Memory B cell (primary cell): ENCODE measurements around the gene SIRPG.
A peak's percentile ranks its signal among the peaks of the same experiment; 100 is the strongest.

Experiments used
- ATAC-seq: fragments of 150-1000 bp; cut with Tn5 transposase; 2 replicates; pipeline ENCODE4 v1.10.0; 2021; ENCODE audit warnings: low read depth, mild to moderate bottlenecking, moderate library complexity
- DNase-seq, 2 donors: peaks; one replicate each; pipeline ENCODE4 v3.0.0; 2022; ENCODE audit warnings: low spot score in 2 of 2
- H3K27ac Mint-ChIP-seq: one replicate; pipeline ENCODE4 v1.8.0; 2022; ENCODE audit warnings: mild to moderate bottlenecking, moderate library complexity, mixed read lengths
- H3K27me3 Mint-ChIP-seq: one replicate; pipeline ENCODE4 v1.8.0; 2022; ENCODE audit warnings: mixed read lengths
- H3K36me3 Mint-ChIP-seq: one replicate; pipeline ENCODE4 v1.8.0; 2022; ENCODE audit warnings: mild to moderate bottlenecking, mixed read lengths
- H3K4me1 Mint-ChIP-seq: one replicate; pipeline ENCODE4 v1.8.0; 2022; ENCODE audit warnings: mixed read lengths
- H3K4me3 Mint-ChIP-seq: one replicate; pipeline ENCODE4 v1.8.0; 2022; ENCODE audit warnings: mild to moderate bottlenecking, moderate library complexity, mixed read lengths
- H3K9me3 Mint-ChIP-seq: one replicate; pipeline ENCODE4 v1.8.0; 2022; ENCODE audit warnings: mixed read lengths

SIRPG gene

DNA sequence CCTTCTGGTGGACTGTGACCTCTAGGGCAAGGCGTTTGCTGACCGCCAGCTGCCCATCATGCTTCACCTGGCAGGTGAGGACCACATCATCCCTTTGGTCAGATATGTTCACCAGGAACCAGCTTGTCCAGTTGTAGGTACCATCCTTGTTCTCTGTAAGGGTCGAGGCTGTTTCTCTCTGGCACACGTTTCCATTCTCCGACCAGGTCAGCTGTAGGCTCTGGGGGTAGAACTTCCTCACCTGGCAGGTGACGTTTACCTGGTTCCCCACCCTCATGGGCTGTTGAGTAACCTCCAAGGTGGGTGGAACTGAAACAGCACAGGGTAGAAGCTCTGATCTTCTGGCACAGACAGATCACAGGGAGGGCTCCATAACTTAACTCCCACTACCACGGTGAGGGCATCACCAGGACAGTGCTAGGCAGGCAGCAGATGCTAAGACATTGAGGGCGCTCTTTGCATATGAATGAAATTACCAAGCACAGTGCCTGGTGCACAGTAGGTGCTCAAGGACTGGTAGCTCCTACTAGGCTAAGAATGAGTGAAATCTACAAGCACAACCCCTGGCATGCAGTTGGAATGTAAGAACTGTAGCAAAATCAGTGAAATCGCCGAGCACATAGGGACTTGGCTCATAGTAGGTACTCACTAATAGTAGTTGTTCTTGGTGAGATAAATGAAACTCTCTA is 22.1 kb downstream of the SIRPG start:
- Mint-ChIP-seq H3K9me3 (peaks cover 2% of the 10 kb centered on the region), H3K4me1 (peaks cover 14% of the 10 kb centered on the region), H3K36me3 (peaks cover 2% of the 10 kb centered on the region), H3K27me3 (no peaks in the 10 kb centered on the region), H3K27ac (no peak overlapping the region), H3K4me3 (no peak overlapping the region)
- no peak for ATAC-seq
- DNase-seq = no peak

DNA sequence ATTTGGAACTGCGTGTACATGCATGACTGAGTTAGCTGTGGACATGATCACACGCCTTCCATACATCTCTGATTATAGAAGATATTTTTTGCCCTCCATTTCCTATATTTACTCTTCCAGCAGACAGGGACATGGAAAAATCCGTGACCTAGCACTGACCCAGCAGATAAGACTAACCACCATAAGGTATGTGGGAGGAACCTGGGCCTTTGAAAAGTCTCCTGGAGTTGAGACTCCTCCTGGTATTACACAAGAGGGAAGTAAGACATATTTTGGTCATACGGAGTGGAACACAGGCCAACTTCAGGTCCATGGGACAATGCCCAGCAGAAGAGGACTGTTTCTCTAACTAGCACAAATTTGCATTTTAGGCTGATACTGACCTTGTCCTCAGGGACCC is 24.0 kb downstream of the SIRPG start:
- Mint-ChIP-seq H3K27ac (no peak overlapping the region), H3K27me3 (no peaks in the 10 kb centered on the region), H3K4me3 (no peak overlapping the region), H3K9me3 (no peaks in the 10 kb centered on the region), H3K4me1 (peaks cover 5% of the 10 kb centered on the region), H3K36me3 (no peaks in the 10 kb centered on the region)
- no peak for DNase-seq
- no peak for ATAC-seq

DNA sequence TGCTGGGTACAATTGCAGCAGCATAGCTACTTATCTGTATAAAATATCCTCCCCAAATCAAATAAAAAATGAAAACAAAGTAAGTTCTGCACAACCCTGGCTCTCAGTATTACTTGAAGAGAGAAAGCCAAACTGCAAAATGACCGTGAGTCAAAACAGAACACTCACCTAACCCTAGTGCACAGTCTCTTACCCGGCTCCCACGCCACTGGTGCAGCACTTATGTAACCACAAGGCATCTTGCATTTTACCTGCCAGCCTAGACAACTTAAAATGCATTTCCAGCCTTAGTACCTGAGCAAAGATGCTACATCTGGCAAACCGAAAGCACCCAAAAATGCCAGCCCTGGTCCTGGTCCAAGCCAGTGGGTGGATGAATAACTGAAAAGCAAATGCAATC is 25.4 kb downstream of the SIRPG start:
- no peak for ATAC-seq
- Mint-ChIP-seq H3K4me1 (peaks cover 5% of the 10 kb centered on the region), H3K27ac (no peak overlapping the region), H3K4me3 (no peak overlapping the region), H3K27me3 (no peaks in the 10 kb centered on the region), H3K36me3 (no peaks in the 10 kb centered on the region), H3K9me3 (no peaks in the 10 kb centered on the region)
- no peak for DNase-seq

DNA sequence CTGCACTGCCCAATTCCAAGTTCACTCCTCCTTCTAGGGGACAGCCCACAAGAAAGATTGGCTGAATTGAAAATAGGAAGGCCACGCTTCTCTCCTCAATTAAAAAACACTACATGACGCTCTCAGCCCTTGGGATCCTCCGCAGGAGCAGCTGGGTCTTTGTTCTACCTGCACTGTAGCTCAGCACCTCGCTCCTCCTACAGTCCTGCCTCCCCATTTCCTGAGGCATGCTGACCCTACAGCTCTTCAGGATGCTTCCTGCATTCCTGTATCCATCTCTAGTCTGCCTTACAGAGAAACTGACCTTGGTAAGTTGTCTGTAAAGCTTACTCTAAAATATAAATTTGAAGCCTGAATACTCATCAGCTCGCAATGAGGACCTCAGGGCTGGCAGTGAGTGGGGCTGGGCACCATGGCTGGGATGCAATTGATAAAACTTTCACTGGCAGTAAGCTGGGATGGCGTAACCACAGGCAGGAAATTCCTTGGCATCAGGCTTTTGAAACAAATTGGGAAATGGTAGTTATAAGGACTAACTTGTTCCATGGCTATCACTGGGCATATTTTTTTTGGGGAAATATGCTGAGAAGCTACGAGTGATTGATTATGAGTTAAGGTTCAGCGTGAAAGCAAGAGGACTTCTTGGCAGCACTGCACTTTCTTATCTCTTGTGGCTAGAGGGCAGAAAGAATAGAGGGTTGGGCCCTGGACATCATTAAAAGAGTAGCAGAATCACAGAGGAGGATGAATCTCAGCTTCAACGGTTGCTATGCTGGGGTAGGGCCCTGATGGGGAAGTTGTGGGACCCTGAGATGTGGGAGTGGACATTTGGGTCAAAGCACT is 26.0 kb downstream of the SIRPG start:
- H3K4me1 Mint-ChIP-seq = peaks cover 7% of the 10 kb centered on the region
- no peaks in the 10 kb centered on the region for H3K36me3 Mint-ChIP-seq
- H3K9me3 Mint-ChIP-seq = no peaks in the 10 kb centered on the region
- H3K27me3 Mint-ChIP-seq = no peaks in the 10 kb centered on the region
- DNase-seq = no peak
- no peak overlapping the region for H3K4me3 Mint-ChIP-seq
- no peak for ATAC-seq
- H3K27ac Mint-ChIP-seq = no peak overlapping the region

DNA sequence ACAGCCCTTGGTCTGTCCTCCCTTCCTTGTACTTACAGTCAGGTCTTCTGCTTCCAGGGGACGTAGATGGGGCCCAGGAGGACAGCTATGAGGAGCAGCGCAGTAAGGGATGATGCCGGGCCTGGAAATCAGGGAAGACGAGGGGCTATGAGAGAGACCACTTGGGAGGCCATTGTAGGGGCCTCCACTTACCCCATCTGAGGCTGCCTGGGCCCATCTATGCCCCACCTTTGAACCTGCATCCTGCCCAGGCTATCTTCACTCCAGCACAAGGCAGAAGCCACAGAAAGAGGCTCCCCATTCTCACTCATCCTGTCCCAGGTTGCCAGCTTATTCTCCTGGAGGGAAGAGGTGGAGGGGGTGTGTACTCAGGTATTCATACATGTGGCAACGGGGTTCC is 27.4 kb downstream of the SIRPG start:
- no peak overlapping the region for H3K27ac Mint-ChIP-seq
- peaks cover 7% of the 10 kb centered on the region for H3K4me1 Mint-ChIP-seq
- no peak for ATAC-seq

DNA sequence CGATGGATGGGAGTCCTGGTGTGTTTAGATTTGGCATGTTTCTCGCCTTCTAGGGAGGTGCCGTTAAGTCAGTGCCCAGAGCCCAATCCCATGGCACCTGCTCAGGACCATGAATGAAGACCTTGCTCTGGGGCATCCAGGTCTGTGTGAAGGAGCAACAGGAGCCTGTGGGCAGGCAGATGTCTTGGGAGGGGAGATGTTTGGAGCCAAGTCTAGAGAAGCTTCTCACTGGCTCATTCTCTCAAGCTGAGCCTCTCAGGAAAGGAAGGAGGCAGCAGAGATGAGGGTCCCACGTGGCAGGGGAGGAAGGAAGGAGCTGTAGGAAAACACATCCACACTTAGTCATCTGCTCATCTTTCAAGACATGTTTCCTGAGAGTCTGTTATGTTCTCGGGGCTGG is 28.3 kb downstream of the SIRPG start:
- peaks cover 12% of the 10 kb centered on the region for H3K4me1 Mint-ChIP-seq
- H3K4me3 Mint-ChIP-seq = no peak overlapping the region
- H3K27ac Mint-ChIP-seq = no peak overlapping the region
- no peaks in the 10 kb centered on the region for H3K9me3 Mint-ChIP-seq
- DNase-seq (no peak), ATAC-seq (no peak)
- H3K36me3 Mint-ChIP-seq = no peaks in the 10 kb centered on the region
- no peaks in the 10 kb centered on the region for H3K27me3 Mint-ChIP-seq

More for the DNA sequence above, 27.4 kb downstream of the SIRPG start:
- Mint-ChIP-seq H3K27me3 (no peaks in the 10 kb centered on the region), H3K4me3 (no peak overlapping the region), H3K9me3 (no peaks in the 10 kb centered on the region), H3K36me3 (no peaks in the 10 kb centered on the region)
- no peak for DNase-seq

DNA sequence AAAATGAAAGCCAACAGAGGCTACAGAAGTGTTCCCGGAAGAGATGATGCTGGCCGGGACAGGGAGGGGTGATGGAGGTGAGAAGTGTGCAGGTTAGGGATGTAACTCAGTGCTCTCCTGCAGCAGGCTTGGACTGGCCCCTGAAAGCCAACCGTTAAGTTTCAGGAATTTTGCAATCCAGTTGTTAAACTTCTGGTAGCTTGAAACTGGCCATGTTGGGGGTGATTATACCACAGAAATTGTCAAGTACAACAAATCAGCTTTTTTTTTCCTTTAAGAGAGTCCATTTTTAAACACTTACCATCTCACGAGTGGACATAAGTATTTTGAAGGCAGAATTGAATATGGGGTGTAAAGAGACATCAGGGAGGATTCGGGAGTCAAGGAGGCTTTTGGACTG is 29.0 kb downstream of the SIRPG start:
- H3K36me3 Mint-ChIP-seq = no peaks in the 10 kb centered on the region
- no peak overlapping the region for H3K27ac Mint-ChIP-seq
- peaks cover 17% of the 10 kb centered on the region for H3K4me1 Mint-ChIP-seq
- ATAC-seq = no peak
- no peak overlapping the region for H3K4me3 Mint-ChIP-seq
- DNase-seq = no peak
- no peaks in the 10 kb centered on the region for H3K27me3 Mint-ChIP-seq
- H3K9me3 Mint-ChIP-seq = peaks cover 2% of the 10 kb centered on the region

DNA sequence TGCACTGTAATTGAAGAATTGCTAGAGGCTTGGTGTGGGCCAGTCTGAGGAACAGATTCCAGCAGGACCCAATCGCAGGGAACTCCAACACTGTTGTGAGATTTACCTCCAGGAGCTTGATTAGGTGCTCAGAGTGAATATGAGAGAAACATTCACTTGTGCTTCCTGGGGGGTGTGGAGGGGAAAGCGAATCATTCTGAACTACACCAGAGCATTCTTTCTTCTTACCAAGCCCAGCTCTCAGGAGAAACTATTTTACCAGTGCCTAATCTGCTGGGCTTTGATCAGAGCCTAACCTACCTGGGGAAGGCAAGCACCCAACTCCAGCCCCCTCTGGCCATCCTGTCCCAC is 30.4 kb downstream of the SIRPG start:
- H3K4me1 Mint-ChIP-seq = peaks cover 29% of the 10 kb centered on the region
- H3K27ac Mint-ChIP-seq = no peak overlapping the region
- no peak overlapping the region for H3K4me3 Mint-ChIP-seq
- no peak for ATAC-seq
- no peaks in the 10 kb centered on the region for H3K36me3 Mint-ChIP-seq
- peaks cover 2% of the 10 kb centered on the region for H3K9me3 Mint-ChIP-seq
- DNase-seq = no peak
- H3K27me3 Mint-ChIP-seq = no peaks in the 10 kb centered on the region

DNA sequence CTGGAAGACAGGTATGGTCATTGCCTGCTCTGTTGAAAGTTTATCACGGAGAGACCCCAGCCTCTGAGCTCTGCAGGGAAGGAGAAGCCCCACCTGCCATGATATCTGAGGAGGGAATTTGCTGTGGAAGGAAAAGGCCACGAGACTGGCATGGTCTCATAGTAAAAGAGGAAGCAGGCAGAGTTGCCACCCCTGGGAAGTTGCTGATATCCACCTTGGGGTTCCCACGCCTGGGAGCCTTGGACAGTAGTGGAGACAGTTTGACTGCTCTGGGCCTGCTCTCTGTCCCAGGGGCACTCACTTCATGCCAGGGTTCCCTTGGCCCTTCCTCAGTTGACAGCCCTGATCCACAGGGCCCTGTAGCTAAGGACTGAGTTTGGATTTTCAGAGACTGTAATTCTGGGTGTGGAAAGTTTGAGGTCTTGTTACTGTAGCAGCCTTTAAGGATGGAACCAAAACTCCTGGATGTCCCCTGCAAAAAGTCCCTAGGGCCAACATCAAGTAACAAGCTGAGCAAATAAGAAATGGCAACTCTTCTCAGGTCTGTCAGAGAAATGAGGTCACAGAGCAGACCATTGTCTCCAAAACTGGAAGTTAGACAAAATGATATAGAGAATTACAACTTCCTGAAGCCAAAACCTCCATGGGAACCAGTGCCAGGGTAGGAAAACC is 30.9 kb downstream of the SIRPG start:
- H3K27ac Mint-ChIP-seq = no peak overlapping the region
- H3K4me3 Mint-ChIP-seq = no peak overlapping the region
- no peaks in the 10 kb centered on the region for H3K36me3 Mint-ChIP-seq
- ATAC-seq (no peak), DNase-seq (no peak)
- peaks cover 24% of the 10 kb centered on the region for H3K4me1 Mint-ChIP-seq
- H3K9me3 Mint-ChIP-seq = peaks cover 2% of the 10 kb centered on the region
- no peaks in the 10 kb centered on the region for H3K27me3 Mint-ChIP-seq

DNA sequence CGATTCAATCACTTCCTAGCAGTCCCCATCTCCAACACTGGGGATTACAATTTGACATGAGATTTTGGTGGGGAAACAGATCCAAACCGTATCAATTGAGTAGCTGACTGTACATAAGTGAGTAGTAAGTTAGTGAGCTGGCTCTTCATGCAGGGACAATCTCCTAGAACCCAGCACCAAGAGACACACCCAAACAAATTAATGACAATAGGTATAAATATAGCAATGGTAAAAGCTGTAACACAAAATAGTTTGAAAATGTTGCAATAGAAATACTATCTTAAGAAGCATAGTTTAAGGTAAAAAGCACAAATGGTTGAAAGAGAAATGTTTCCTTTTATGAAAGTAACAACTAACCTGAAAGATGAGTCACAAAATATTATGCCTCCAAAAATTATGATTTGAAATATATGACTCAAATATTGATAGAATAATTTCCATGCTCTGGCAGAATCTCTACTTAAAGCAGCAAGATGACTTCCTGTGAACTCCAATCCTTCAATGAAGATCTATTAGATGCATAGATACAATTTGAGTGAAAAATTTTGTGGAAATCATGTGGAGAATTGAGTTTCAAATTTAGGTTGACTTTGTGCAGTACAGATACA is 32.4 kb downstream of the SIRPG start:
- no peaks in the 10 kb centered on the region for H3K36me3 Mint-ChIP-seq
- H3K9me3 Mint-ChIP-seq = peaks cover 2% of the 10 kb centered on the region
- DNase-seq (no peak), ATAC-seq (no peak)
- H3K27me3 Mint-ChIP-seq = no peaks in the 10 kb centered on the region
- no peak overlapping the region for H3K4me3 Mint-ChIP-seq
- peaks cover 32% of the 10 kb centered on the region for H3K4me1 Mint-ChIP-seq
- no peak overlapping the region for H3K27ac Mint-ChIP-seq

DNA sequence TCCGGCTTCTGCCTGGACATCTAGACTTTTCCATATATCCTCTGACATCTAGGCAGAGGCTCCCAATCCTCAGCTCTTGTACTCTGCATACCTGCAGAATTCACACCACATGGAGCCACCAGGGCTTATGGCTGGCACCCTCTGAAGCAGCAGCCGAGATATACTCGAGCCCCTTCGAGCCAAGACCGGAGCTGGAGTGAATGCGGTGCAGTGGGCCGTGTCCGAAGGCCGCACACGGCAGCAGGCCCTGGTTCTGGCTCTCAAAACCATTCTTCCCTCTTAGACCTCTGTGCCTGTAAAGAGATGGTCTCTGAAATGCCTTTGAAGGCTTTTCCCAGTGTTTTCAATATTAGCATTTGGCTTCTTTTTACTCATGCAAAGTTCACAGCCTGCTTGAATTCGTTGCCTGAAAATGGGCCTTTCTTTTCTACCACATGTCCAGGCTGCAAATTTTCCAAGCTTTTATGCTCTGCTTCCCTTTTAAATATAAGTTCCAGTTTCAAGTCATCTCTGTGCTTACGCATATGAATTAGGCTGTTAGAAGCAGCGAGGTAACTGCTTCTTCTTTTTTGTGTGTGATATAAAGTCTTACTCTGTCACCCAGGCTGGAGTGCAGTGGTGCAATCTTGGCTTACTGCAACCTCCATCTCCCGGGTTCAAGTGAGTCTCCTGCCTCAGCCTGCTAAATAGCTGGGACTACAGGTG is 33.9 kb downstream of the SIRPG start:
- Mint-ChIP-seq H3K4me3 (peak overlapping the region; percentile 49), H3K27ac (no peak overlapping the region), H3K36me3 (peaks cover 1% of the 10 kb centered on the region), H3K4me1 (peaks cover 45% of the 10 kb centered on the region), H3K9me3 (peaks cover 2% of the 10 kb centered on the region), H3K27me3 (no peaks in the 10 kb centered on the region)
- ATAC-seq (peak; percentile 55), DNase-seq (no peak)

DNA sequence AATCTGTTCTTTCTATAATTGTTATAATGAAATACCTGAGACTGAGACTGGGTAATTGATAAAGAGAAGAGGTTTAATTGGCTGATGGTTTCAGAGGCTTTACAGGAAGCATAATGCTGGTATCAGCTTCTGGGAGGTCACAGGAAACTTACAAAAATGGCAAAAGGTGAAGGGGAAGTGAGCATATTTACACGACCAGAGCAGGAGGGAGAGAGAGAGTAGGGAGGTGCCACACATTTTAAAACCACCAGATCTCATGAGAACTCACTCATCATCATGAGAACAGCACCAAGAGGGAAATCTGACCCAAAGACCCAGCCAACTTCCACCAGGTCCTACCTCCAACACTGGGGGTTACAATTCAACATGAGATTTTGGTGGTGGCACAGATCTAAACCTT is 35.1 kb downstream of the SIRPG start:
- Mint-ChIP-seq H3K27ac (peak overlapping the region; percentile 60), H3K36me3 (peaks cover 1% of the 10 kb centered on the region), H3K4me1 (peaks cover 50% of the 10 kb centered on the region), H3K4me3 (peak overlapping the region; percentile 36), H3K9me3 (peaks cover 2% of the 10 kb centered on the region), H3K27me3 (no peaks in the 10 kb centered on the region)
- peak in 1 of 2 donors; percentile 18 for DNase-seq
- peak; percentile 88 for ATAC-seq

DNA sequence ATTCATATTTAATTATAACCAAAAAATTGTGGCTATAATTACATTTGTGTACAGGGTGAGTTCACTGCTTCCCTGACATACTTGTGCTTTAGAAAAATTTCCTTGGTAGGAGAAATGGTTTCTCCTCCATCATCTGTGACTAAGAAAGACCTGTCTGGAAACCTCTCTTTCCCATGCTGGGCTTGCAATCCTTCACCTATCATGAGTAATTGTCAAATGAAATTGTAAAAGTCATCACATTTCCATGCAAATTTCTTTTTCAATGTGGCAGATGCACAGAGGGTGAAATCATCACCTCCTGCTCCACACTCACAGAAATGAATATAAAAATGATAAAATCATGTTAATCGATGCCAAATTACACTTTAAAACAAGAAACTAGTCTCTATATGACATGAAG is 36.3 kb downstream of the SIRPG start:
- ATAC-seq (no peak), DNase-seq (no peak)
- Mint-ChIP-seq H3K9me3 (peaks cover 2% of the 10 kb centered on the region), H3K27ac (no peak overlapping the region), H3K27me3 (no peaks in the 10 kb centered on the region), H3K4me3 (no peak overlapping the region), H3K36me3 (peaks cover 1% of the 10 kb centered on the region), H3K4me1 (peaks cover 59% of the 10 kb centered on the region)
